A673 (cell line): ENCODE results near the gene PRPH2. TPM values are rescaled to one million over a fixed set of nuclear protein-coding genes. Genes with fewer than 3 reads are reported as not detected.
A peak's percentile ranks its signal among the peaks of the same experiment; 100 is the strongest.
"Not testable (repeated sequence)": the region's sequence is repeated elsewhere in the genome, so short reads cannot be mapped to it uniquely, and the experiment has no call there.

Experiments used
- BruUV-seq: library from RNA; stranded (reverse); fragments of 400-500 nt; replicated peaks from 2 replicates; lab custom pipeline; 2021; lab: Mats Ljungman, UMichigan
- CTCF ChIA-PET: fragments of 300-600 bp; sonication (Branson Sonifier 250); formaldehyde crosslinking; loops from one replicate; lab custom pipeline; 2022; ENCODE audit warnings: antibody characterized with exemption; lab: Charles Lee
- POLR2A ChIA-PET: fragments of 300-600 bp; sonication (Branson Sonifier 250); formaldehyde crosslinking; loops from one replicate; lab custom pipeline; 2022; ENCODE audit warnings: antibody characterized with exemption; ENCODE audit not compliant: low non-redundant PET; lab: Charles Lee
- DNase-seq: peaks from one replicate; pipeline ENCODE4 v3.0.0-alpha.2; 2015; ENCODE audit warnings: low spot score
- H3K27ac ChIP-seq: fragments of 200-600 bp; sonication (generic); 2 replicates; pipeline ENCODE4 v1.5.1; 2016; ENCODE audit warnings: mixed run types, low read depth, mild to moderate bottlenecking, mixed read lengths, antibody characterized with exemption, low read length; ENCODE audit not compliant: poor library complexity, severe bottlenecking
- H3K27me3 ChIP-seq: fragments of 200-600 bp; sonication (generic); replicated peaks from 2 replicates; pipeline ENCODE4 v1.6.1; 2017; ENCODE audit warnings: mixed run types, low read depth, mild to moderate bottlenecking, mixed read lengths, antibody characterized with exemption, low read length; ENCODE audit not compliant: insufficient read depth, poor library complexity
- H3K36me3 ChIP-seq: fragments of 200-600 bp; sonication (generic); 2 replicates; pipeline ENCODE4 v1.6.1; 2016; ENCODE audit warnings: mixed run types, mild to moderate bottlenecking, mixed read lengths, antibody characterized with exemption, low read length; ENCODE audit not compliant: insufficient read depth, poor library complexity, severe bottlenecking
- H3K4me1 ChIP-seq: fragments of 200-600 bp; sonication (generic); 2 replicates; pipeline ENCODE4 v1.6.1; 2017; ENCODE audit warnings: mixed run types, mild to moderate bottlenecking, mixed read lengths, antibody characterized with exemption, low read length; ENCODE audit not compliant: insufficient read depth, poor library complexity, severe bottlenecking
- H3K4me3 ChIP-seq: fragments of 200-600 bp; sonication (generic); 2 replicates; pipeline ENCODE4 v1.5.1; 2016; ENCODE audit warnings: low read depth, mixed run types, mild to moderate bottlenecking, mixed read lengths, low read length; ENCODE audit not compliant: poor library complexity, severe bottlenecking
- H3K9me3 ChIP-seq: fragments of 200-600 bp; sonication (generic); 2 replicates; pipeline ENCODE4 v1.6.1; 2016; ENCODE audit warnings: mixed run types, low read depth, mild to moderate bottlenecking, mixed read lengths, antibody characterized with exemption, low read length; ENCODE audit not compliant: poor library complexity, severe bottlenecking
- CTCF ChIP-seq: fragments of 300-800, 200-600 bp; sonication (generic); conservative IDR thresholded peaks from 2 replicates; pipeline ENCODE4 v1.5.1; 2017; ENCODE audit warnings: low read depth, mild to moderate bottlenecking, antibody characterized with exemption, low read length, moderate library complexity, mixed read lengths
- EZH2 ChIP-seq: fragments of 200-600 bp; sonication (generic); IDR thresholded peaks from 2 replicates; pipeline ENCODE4 v1.6.1; 2017; ENCODE audit warnings: borderline replicate concordance, low read depth, mild to moderate bottlenecking, mixed read lengths, antibody characterized with exemption, low read length; ENCODE audit not compliant: poor library complexity, severe bottlenecking
- intact Hi-C: fragments of 100-400 bp; cut with micrococcal nuclease; formaldehyde crosslinking; loops from one replicate; pipeline ENCODE4 v1.10.0; 2022; ENCODE audit not compliant: unreplicated experiment
- total RNA-seq: library from RNA; stranded (reverse); gene quantifications from 2 replicates; pipeline ENCODE4 v1.2.3, GENCODE V29; 2021

Gene PRPH2
- total RNA-seq, 1 experiment from 2014 or later, result 0.41 TPM

- no peaks in the 10 kb centered on the region for H3K27me3 ChIP-seq
- no peaks in the 10 kb centered on the region for H3K36me3 ChIP-seq
- ChIA-PET POLR2A (interaction anchor here (0.5 to 0.6 kb wide), 3 partner anchors 12 to 78 kb away, joined by 3 to 17 read pairs (median 5); no protein-coding TSS in a partner anchor), CTCF (interaction anchor here (0.5 kb wide), 1 partner anchor 171 kb away, joined by 3 read pairs; no protein-coding TSS in a partner anchor)
- peak overlapping the region; percentile 40 for H3K4me3 ChIP-seq
- peak; percentile 67 for DNase-seq
- no peaks in the 10 kb centered on the region for H3K4me1 ChIP-seq
- intact Hi-C loops, result no loop called here
- no TSS peak for BruUV-seq
- no peaks in the 10 kb centered on the region for H3K9me3 ChIP-seq
- no peak overlapping the region for H3K27ac ChIP-seq
- TF ChIP-seq EZH2 (no peak), CTCF (no peak)
Measured at GRCh38 chr6:42704251-42704936, 18.0 kb downstream of the PRPH2 start.

GRCh38 chr6:42702786-42703185 is 19.6 kb downstream of the PRPH2 start:
- CTCF ChIA-PET, H3K4me3 ChIP-seq, H3K27me3 ChIP-seq, DNase-seq, H3K27ac ChIP-seq, POLR2A ChIA-PET, H3K4me1 ChIP-seq, H3K36me3 ChIP-seq, BruUV-seq, H3K9me3 ChIP-seq, intact Hi-C loops: not testable (repeated sequence)

GRCh38 chr6:42702200-42702599 is 20.2 kb downstream of the PRPH2 start:
- H3K4me1 ChIP-seq, result no peaks in the 10 kb centered on the region
- CTCF ChIA-PET, result no interaction called here
- POLR2A ChIA-PET, result no interaction called here
- no peak for TF ChIP-seq CTCF
- TF ChIP-seq EZH2, result no peak
- no TSS peak for BruUV-seq
- no peak overlapping the region for H3K4me3 ChIP-seq
- H3K27me3 ChIP-seq, result no peaks in the 10 kb centered on the region
- intact Hi-C loops, result no loop called here
- H3K9me3 ChIP-seq, result no peaks in the 10 kb centered on the region
- no peak for DNase-seq
- no peak overlapping the region for H3K27ac ChIP-seq
- H3K36me3 ChIP-seq, result no peaks in the 10 kb centered on the region

GRCh38 chr6:42698217-42698616 is 24.2 kb downstream of the PRPH2 start:
- POLR2A ChIA-PET, result no interaction called here

More at GRCh38 chr6:42698217-42698616, 24.2 kb downstream of the PRPH2 start:
- BruUV-seq, result no TSS peak
- Histone ChIP-seq H3K9me3 (no peaks in the 10 kb centered on the region), H3K27me3 (no peaks in the 10 kb centered on the region), H3K4me1 (no peaks in the 10 kb centered on the region), H3K36me3 (peaks cover 6% of the 10 kb centered on the region), H3K27ac (no peak overlapping the region), H3K4me3 (no peak overlapping the region)
- CTCF ChIA-PET, result no interaction called here
- DNase-seq, result no peak
- TF ChIP-seq EZH2 (no peak), CTCF (no peak)
- intact Hi-C loops, result no loop called here
